Measurements from ENCODE around the gene COMMD2. TPM values are rescaled to one million over a fixed set of nuclear protein-coding genes. Genes with fewer than 3 reads are reported as not detected.

COMMD2 gene
- total RNA-seq, 1 experiment from 2014 or later = 64.9 TPM

GRCh38 chr3:149801195-149801594 is 48.9 kb upstream of the COMMD2 start:
- WGBS (ENCODE audit: extremely low coverage, insufficient read length, low lambda C conversion rate) = no CpG with 5 or more reads among the region's 1 CpG
- H4K20me1 ChIP-seq (ENCODE audit: control insufficient read depth, insufficient read depth, insufficient read length) = no peaks in the 10 kb centered on the region
- H3K27ac Mint-ChIP-seq = no peak overlapping the region

More at GRCh38 chr3:149801195-149801594, 48.9 kb upstream of the COMMD2 start:
- Histone ChIP-seq H3K56ac (ENCODE audit: insufficient read length, low read depth, low read length) (no peak overlapping the region), H4K8ac (replicated peaks; ENCODE audit: insufficient read length, low read depth, low read length) (no peak overlapping the region), H3K9me3 (ENCODE audit: control insufficient read depth, low read depth, low read length) (no peaks in the 10 kb centered on the region), H2BK5ac (ENCODE audit: insufficient read length, low read length) (no peak overlapping the region), H4K91ac (ENCODE audit: insufficient read length, low read depth, low read length) (no peak overlapping the region), H2BK15ac (ENCODE audit: low read depth, low read length) (no peak overlapping the region), H3K14ac (ENCODE audit: insufficient read depth, low read length) (no peak overlapping the region), H2BK12ac (ENCODE audit: insufficient read length, low read depth, low read length) (no peak overlapping the region), H3K23me2 (ENCODE audit: insufficient read length, low read depth, low read length, poor library complexity, severe bottlenecking) (no peaks in the 10 kb centered on the region), H3K4me2 (ENCODE audit: insufficient read depth, insufficient read length, low read length) (no peak overlapping the region), H3K23ac (ENCODE audit: insufficient read length, low read depth, low read length) (no peak overlapping the region), H3K4ac (ENCODE audit: low read depth, low read length) (no peak overlapping the region), H2AK5ac (ENCODE audit: insufficient read length, low read length) (no peak overlapping the region), H3K27ac (ENCODE audit: insufficient read length, low read depth, low read length) (no peak overlapping the region), H2AFZ (ENCODE audit: low read length) (no peak overlapping the region), H4K5ac (ENCODE audit: insufficient read length, low read depth, low read length) (no peak overlapping the region), H3K4me1 (ENCODE audit: insufficient read depth, low read length) (no peaks in the 10 kb centered on the region), H2BK20ac (ENCODE audit: low read depth, low read length, poor library complexity, severe bottlenecking) (no peak overlapping the region), H3K79me2 (ENCODE audit: insufficient read depth, low read length) (no peaks in the 10 kb centered on the region), H3K18ac (ENCODE audit: insufficient read length, low read depth, low read length) (no peak overlapping the region), H3K9ac (ENCODE audit: extremely low read depth, insufficient read length, low read length) (no peak overlapping the region), H3K27me3 (ENCODE audit: insufficient read depth, low read length) (no peaks in the 10 kb centered on the region), H2BK120ac (ENCODE audit: low read depth, low read length, poor library complexity, severe bottlenecking) (no peak overlapping the region), H3T11ph (ENCODE audit: low read length) (no peak overlapping the region), H3K79me1 (ENCODE audit: insufficient read depth, low read depth, low read length, poor library complexity, severe bottlenecking) (no peaks in the 10 kb centered on the region)
- TF ChIP-seq CTCF (conservative IDR thresholded peaks at IDR 0.05) = no peak
- H3K36me3 Mint-ChIP-seq (ENCODE audit: insufficient read depth in 1 of 3, low read depth in 3 of 3) = no peaks in the 10 kb centered on the region
- no peaks in the 10 kb centered on the region; the same call in none of the 2 replicates for H3K27me3 Mint-ChIP-seq (ENCODE audit: low read depth)
- H3K4me3 Mint-ChIP-seq = no peak overlapping the region
- H3K9me3 Mint-ChIP-seq = no peaks in the 10 kb centered on the region; a peak in 2 of 5 replicates
- no peak for DNase-seq
- no peaks in the 10 kb centered on the region for H3K4me1 Mint-ChIP-seq
